IgD-negative memory B cell (primary cell): ENCODE data around the gene GAS6. TPM values are rescaled to one million over a fixed set of nuclear protein-coding genes. Genes with fewer than 3 reads are reported as not detected.

Experiments used
- H3K27ac Mint-ChIP-seq, 3 donors: one replicate each; pipeline ENCODE4 v1.8.0; 2020 to 2022; ENCODE audit warnings: mild to moderate bottlenecking in 3 of 3, mixed read lengths in 3 of 3, moderate library complexity in 1 of 3
- H3K27me3 Mint-ChIP-seq: one replicate; pipeline ENCODE4 v1.8.0; 2021; ENCODE audit warnings: mixed read lengths
- H3K36me3 Mint-ChIP-seq: one replicate; pipeline ENCODE4 v1.8.0; 2020; ENCODE audit warnings: mild to moderate bottlenecking, mixed read lengths
- H3K4me1 Mint-ChIP-seq, 3 donors: one replicate each; pipeline ENCODE4 v1.8.0; 2020 to 2022; ENCODE audit warnings: mixed read lengths in 3 of 3, mild to moderate bottlenecking in 1 of 3
- H3K4me3 Mint-ChIP-seq, 4 donors: one replicate each; pipeline ENCODE4 v1.8.0; 2020 to 2022; ENCODE audit warnings: mild to moderate bottlenecking in 4 of 4, mixed read lengths in 4 of 4, moderate library complexity in 3 of 4
- H3K9me3 Mint-ChIP-seq, 3 donors: one replicate each; pipeline ENCODE4 v1.8.0; 2020 to 2021; ENCODE audit warnings: mixed read lengths in 3 of 3, mild to moderate bottlenecking in 1 of 3
- polyA plus RNA-seq: library from polyadenylated mRNA; unstranded; fragments of 300-500 nt; fragmentation: Illumina TruSeq; gene quantifications from one replicate; pipeline ENCODE4 v1.2.3, GENCODE V29; 2021

GAS6 gene
- polyA plus RNA-seq, 1 donor from 2014 or later, result 0.60 TPM

DNA sequence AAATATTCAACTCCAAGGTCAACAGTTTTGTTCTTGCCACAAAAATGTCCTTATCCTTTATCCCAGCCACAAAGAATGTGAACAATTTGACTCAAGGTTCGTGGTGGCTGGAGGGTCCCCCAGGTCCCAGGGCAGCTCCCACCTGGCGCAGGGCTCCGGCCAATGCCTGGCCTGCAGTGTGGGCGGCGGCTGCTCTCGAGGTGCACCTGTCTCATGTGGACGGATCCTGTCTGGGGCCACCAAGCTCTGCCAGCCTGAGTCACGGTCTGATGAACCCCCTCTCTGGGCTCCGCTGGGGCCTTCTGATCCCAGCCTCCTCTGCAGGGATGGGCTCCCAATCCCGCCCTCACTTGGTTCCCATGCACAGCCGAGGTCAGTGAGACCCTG lies 49.4 kb downstream of the GAS6 start:
- peaks cover 14 to 20% (median 19%) of the 10 kb centered on the region in 3 donors for H3K4me1 Mint-ChIP-seq
- H3K27ac Mint-ChIP-seq, result peak overlapping the region in 2 of 3 donors; percentile 20 to 28
- H3K27me3 Mint-ChIP-seq, result peaks cover 5% of the 10 kb centered on the region
- no peaks in the 10 kb centered on the region for H3K36me3 Mint-ChIP-seq
- H3K4me3 Mint-ChIP-seq, result peak overlapping the region in 1 of 4 donors; percentile 24
- peaks cover 0 to 3% (median 0%) of the 10 kb centered on the region in 3 donors for H3K9me3 Mint-ChIP-seq

DNA sequence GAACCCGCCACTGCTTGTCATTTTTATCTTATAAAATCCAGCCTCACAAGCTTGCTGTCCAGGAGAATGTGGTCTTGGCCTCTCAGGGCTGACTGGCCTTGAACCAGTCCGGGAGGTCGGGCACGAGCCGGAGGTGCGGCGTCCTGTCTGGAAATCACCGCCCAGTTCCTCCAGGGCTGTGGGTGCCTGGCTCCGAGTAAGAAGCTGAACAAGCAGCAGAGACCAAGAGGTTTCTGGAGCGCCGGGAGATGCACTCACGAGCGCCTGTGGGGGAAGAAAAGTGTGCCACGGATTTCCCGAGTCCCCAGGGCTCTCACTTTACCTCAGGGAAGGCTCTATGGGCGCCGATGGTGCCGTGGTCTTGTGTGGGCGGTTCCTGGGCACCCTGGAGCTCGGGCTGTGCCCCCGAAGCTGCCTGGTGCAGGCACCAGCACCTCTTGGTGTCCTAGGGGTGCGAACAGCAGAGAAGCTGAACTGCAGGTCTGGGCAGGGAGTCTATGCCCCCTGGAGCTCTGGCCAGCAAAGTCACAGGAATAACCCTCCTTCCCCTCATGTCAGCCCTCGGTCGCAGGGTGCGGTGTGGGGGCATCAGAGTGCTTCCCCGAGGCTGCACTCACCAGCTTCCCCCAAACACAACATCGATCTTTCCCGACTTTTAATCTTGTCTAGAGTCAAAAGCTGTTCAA lies 50.0 kb downstream of the GAS6 start:
- H3K4me3 Mint-ChIP-seq, result peak overlapping the region in 1 of 4 donors; percentile 24
- H3K27ac Mint-ChIP-seq, result peak overlapping the region in 2 of 3 donors; percentile 20 to 28

DNA sequence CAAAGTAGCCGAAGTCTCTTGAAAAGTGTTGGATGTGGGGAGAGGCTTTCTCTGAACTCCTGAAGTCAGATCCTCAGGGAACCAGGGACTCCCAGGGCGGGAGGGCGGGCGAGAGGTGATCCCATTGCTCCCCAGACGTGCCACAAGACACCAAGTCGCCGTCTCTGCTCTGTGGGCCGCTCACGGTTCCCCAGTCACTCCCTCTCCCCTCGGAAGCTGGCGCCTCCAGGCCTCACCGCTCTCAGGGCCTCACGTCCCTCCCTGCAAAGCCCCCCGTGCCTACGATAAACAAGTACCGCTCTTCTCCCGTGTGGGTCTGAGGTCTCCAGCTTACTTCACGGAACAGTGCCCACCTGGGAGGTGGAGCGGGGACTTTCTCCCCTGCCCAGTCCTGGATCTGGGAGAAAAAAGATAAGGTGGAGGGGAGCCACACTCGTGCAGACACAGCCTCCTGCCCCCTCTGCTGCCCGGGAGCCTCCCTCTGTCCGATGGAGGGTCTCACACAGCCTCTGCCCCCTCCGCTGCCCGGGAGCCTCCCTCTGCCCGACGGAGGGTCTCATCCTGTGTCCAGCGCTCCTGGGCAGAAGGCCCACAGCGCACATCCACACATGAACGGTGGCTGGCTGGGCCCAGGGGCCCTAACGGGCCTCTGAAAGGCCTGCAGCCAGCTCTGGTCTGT lies 50.7 kb downstream of the GAS6 start:
- H3K9me3 Mint-ChIP-seq, result peaks cover 0 to 6% (median 0%) of the 10 kb centered on the region in 3 donors
- H3K27me3 Mint-ChIP-seq, result peaks cover 5% of the 10 kb centered on the region
- no peak overlapping the region for H3K4me3 Mint-ChIP-seq
- no peak overlapping the region for H3K27ac Mint-ChIP-seq
- no peaks in the 10 kb centered on the region for H3K36me3 Mint-ChIP-seq
- H3K4me1 Mint-ChIP-seq, result peaks cover 14 to 20% (median 19%) of the 10 kb centered on the region in 3 donors

More for the DNA sequence above, 50.0 kb downstream of the GAS6 start:
- Mint-ChIP-seq H3K27me3 (peaks cover 5% of the 10 kb centered on the region), H3K36me3 (no peaks in the 10 kb centered on the region), H3K4me1 (peaks cover 14 to 20% (median 19%) of the 10 kb centered on the region in 3 donors), H3K9me3 (peaks cover 0 to 3% (median 0%) of the 10 kb centered on the region in 3 donors)

DNA sequence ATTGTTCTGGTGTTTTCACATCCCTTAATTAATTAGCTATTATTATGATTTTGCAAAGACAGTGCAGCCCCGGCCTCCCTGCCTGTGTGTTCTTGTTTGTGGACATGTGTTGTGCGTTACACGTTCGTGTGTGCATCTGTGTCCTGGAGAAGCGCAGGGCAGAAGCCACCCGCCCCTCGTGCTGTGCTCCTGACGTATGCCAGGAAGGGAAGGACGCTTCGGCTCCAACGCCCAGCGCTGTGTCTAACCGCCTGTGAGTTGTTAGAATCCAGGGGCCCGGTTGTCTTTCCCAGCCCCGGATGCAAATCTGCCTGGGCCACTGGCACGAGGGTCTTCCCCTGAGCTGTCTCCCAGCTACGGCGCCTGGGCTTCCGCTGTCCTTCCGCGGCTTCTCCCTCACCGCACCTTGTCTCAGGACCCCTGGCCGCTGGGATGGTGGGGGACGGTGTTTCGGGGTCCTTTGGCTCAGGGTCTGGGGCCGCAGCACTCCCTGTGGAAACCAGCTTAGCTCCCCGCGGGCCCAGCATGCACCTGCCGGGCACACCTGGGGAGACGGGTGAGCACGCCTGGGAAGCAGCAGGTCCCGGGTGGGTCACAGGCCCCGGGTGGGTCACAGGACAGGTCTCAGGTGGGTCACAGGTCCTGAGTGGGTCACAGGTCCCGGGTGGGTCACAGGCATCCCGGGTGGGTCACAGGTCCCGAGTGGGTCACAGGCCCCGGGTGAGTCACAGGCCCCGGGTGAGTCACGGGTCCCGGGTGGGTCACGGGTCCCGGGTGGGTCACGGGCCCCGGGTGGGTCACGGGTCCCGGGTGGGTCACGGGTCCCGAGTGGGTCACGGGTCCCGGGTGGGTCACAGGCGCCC lies 51.5 kb downstream of the GAS6 start:
- H3K36me3 Mint-ChIP-seq, result no peaks in the 10 kb centered on the region
- peaks cover 5% of the 10 kb centered on the region for H3K27me3 Mint-ChIP-seq
- peak overlapping the region in 1 of 3 donors; percentile 64 for H3K27ac Mint-ChIP-seq
- H3K9me3 Mint-ChIP-seq, result peaks cover 0 to 8% (median 3%) of the 10 kb centered on the region in 3 donors
- peaks cover 14 to 19% (median 15%) of the 10 kb centered on the region in 3 donors for H3K4me1 Mint-ChIP-seq
- H3K4me3 Mint-ChIP-seq, result no peak overlapping the region

DNA sequence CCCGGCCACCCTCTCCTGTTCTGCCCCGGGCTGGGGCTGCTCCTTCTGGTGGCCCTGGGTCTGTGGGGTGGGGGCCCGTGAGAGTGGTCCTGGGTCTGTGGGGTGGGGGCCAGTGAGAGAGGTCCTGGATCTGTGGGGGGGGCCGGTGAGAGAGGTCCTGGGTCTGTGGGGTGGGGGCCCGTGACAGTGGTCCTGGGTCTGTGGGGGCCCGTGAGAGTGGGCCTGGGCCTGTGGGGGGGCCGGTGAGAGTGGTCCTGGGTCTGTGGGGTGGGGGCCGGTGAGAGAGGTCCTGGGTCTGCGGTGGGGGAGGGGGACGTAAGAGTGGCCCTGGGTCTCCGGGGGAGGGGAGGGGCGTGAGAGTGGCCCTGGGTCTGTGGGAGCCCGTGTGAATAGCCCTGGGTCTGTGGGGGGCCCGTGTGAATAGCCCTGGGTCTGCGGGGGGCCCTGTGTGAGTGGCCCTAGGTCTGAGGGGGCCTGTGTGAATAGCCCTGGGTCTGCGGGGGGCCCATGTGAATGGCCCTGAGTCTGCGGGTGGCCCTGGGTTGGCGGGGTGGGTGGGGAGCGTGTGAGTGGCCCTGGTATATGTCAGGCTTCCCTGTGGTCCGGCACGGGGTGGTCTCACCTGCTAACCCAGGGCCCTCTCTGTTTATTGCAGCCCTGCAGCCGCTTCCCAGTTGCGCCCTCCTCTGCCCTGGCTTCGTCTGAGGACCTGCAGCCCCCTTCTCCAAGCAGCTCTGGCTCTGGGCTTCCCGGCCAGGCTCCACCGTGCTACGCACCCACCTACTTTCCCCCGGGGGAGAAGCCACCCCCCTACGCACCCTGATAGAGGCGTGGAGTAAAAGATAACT lies 52.6 kb downstream of the GAS6 start:
- Mint-ChIP-seq H3K4me1 (peaks cover 9 to 11% (median 10%) of the 10 kb centered on the region in 3 donors), H3K27me3 (peaks cover 1% of the 10 kb centered on the region), H3K36me3 (no peaks in the 10 kb centered on the region), H3K27ac (no peak overlapping the region), H3K9me3 (peaks cover 0 to 8% (median 3%) of the 10 kb centered on the region in 3 donors), H3K4me3 (no peak overlapping the region)

DNA sequence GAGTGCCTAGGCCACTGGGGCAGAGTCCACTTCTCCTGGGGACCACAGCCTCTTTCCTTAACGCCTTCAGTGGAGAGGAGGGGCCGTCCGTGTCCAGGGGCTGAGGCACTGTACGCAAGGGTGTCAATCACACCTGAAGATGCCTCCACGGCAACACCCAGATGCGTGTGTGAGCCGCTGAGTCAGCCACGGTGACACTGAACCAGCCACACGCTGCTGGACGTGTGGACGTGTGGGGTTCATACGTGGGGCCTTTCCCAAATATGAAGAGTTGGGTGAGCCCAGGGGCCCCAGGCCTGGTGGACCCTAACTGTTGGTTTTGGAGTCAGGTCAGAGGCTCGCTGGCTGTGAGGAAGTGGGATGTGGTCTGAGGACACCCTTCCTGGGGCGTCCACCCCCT lies 53.2 kb downstream of the GAS6 start:
- peaks cover 0 to 8% (median 3%) of the 10 kb centered on the region in 3 donors for H3K9me3 Mint-ChIP-seq
- H3K4me1 Mint-ChIP-seq, result peaks cover 4 to 5% (median 4%) of the 10 kb centered on the region in 3 donors
- peaks cover 1% of the 10 kb centered on the region for H3K27me3 Mint-ChIP-seq
- no peak overlapping the region for H3K4me3 Mint-ChIP-seq
- H3K27ac Mint-ChIP-seq, result no peak overlapping the region
- H3K36me3 Mint-ChIP-seq, result no peaks in the 10 kb centered on the region

DNA sequence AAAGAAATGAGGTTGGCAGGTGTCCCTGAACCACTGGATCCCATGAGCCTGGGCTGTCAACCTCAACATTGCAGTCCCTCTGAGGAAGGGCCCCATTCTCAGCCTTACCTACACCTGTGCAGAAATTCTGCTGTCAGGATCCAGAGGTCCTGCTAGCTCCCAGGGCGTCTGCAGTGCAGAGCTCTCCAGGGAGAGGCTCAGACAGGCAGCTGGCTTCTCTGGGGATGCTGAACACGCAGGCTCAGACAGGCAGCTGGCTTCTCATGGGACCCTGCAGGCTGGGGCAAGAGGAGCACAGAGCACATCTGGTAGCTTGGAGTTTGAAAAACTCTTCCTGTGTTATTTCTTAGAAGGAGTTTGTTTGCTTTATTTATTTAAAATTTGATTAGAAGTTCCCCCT lies 53.9 kb downstream of the GAS6 start:
- no peak overlapping the region for H3K27ac Mint-ChIP-seq
- H3K4me1 Mint-ChIP-seq, result no peaks in the 10 kb centered on the region
- no peaks in the 10 kb centered on the region for H3K27me3 Mint-ChIP-seq
- H3K36me3 Mint-ChIP-seq, result no peaks in the 10 kb centered on the region
- no peak overlapping the region for H3K4me3 Mint-ChIP-seq
- H3K9me3 Mint-ChIP-seq, result peaks cover 0 to 8% (median 3%) of the 10 kb centered on the region in 3 donors

DNA sequence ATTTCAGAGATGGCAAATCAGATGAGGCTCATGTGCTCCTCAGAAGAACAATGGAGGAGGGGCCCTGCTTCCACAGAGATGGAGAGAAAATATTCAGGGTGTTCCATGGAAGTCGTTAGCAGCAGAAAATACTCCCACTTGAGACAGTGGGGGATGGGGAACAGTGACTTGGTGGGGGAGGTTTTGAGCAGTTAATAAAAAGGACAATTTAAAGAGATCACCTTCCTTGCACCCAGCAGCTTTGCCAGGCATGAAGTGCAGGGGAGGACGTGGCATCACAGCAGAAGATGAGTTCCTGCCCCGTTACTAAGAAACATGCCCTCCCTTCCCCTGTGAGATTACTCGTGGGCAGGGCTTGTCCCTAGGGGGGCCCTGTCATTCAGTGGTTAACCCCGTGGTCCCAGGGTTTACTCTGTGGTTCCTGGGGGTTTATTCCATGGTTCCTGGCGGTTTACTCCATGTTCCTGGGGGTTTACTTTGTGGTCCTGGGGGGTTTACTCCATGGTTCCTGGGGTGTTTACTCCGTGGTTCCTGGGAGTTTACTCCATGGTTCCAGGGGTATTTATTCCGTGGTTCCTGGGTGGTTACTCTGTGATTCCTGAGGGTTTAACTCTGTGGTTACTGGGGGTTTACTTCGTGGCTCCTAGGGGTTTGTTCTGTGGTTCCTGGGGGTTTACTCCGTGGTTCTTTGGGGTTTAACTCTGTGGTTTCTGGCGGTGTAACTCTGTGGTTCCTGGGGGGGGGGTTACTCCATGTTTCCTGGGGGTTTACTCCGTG lies 55.6 kb downstream of the GAS6 start:
- Mint-ChIP-seq H3K4me3 (no peak overlapping the region), H3K27me3 (no peaks in the 10 kb centered on the region), H3K27ac (no peak overlapping the region), H3K4me1 (no peaks in the 10 kb centered on the region), H3K9me3 (peaks cover 0 to 8% (median 3%) of the 10 kb centered on the region in 3 donors), H3K36me3 (no peaks in the 10 kb centered on the region)

DNA sequence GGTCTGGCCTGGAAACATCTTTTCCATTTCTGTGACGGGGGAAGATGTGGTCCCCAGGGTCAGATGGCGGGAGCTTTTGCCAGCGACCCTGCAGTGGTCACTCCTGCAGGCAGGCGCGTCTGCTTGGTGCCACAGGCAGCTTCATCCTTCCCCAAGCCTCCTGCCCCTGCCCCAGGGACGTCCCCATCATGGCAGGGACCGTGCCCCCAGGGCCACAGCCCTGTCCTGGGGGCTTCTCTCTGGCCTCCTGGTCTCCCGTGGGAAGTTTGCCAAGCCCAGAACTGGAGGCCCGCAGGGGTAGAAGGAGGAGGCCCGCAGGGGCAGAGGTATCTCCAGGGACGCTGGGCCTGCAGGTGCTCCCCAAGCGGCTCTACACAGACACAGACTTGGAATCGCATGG lies 57.4 kb downstream of the GAS6 start:
- H3K27ac Mint-ChIP-seq, result no peak overlapping the region
- peaks cover 0 to 8% (median 3%) of the 10 kb centered on the region in 3 donors for H3K9me3 Mint-ChIP-seq
- H3K4me1 Mint-ChIP-seq, result no peaks in the 10 kb centered on the region
- H3K4me3 Mint-ChIP-seq, result no peak overlapping the region
- no peaks in the 10 kb centered on the region for H3K27me3 Mint-ChIP-seq
- H3K36me3 Mint-ChIP-seq, result no peaks in the 10 kb centered on the region

DNA sequence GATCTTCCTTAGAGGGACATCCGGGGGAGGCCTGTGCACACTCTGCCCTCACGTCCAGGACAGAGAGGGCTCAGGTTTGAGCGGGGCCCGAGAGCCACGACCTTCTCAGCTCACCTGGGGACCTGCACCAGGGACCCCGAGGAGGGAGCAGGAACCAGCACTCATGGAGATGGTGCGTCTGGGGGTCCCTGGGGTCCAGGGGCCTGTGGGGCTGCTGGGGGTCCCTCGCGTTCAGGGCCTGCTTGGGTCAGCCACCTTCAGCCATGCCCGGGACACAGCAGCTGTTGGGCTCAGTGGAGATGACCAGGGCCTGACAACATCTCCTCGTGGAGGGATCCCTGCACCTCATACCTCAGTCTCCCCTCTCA lies 57.8 kb downstream of the GAS6 start:
- H3K27me3 Mint-ChIP-seq, result no peaks in the 10 kb centered on the region
- no peak overlapping the region for H3K27ac Mint-ChIP-seq
- no peaks in the 10 kb centered on the region for H3K36me3 Mint-ChIP-seq
- H3K4me3 Mint-ChIP-seq, result no peak overlapping the region
- H3K9me3 Mint-ChIP-seq, result peaks cover 0 to 8% (median 3%) of the 10 kb centered on the region in 3 donors
- H3K4me1 Mint-ChIP-seq, result no peaks in the 10 kb centered on the region

DNA sequence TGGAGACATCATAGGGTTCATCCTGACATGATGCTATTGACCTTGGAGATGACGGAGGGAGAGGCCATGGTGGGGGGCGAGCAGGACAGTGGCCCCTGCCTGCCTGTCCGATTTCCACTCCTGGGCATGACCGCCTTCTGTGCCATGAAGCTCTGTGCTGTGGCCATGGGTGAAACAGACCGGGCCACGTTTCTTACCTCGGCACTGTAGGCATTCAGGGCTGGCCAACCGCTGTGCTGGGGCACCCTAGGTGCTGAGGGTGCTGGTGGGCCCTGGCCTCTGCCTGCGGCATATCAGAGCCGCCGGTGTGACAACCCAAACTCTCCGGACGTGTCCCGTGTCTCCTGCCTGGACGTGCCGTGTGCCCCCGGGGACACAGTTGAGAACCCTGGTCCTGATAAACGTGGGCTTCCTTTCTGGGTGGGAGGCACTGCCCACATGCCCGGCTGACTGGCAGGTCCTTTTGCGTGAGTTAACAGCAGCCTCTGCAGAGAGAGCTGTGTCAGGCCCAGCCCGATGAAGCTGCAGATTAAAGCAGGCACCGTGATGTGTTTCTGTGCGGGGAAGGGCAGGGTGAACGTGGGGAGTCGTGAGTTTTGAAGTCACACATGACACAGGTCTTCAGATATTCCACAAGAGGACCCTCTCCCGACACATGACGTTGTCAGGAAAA lies 58.3 kb downstream of the GAS6 start:
- Mint-ChIP-seq H3K9me3 (peaks cover 0 to 8% (median 3%) of the 10 kb centered on the region in 3 donors), H3K27ac (no peak overlapping the region), H3K4me1 (no peaks in the 10 kb centered on the region), H3K27me3 (no peaks in the 10 kb centered on the region), H3K4me3 (no peak overlapping the region), H3K36me3 (no peaks in the 10 kb centered on the region)

DNA sequence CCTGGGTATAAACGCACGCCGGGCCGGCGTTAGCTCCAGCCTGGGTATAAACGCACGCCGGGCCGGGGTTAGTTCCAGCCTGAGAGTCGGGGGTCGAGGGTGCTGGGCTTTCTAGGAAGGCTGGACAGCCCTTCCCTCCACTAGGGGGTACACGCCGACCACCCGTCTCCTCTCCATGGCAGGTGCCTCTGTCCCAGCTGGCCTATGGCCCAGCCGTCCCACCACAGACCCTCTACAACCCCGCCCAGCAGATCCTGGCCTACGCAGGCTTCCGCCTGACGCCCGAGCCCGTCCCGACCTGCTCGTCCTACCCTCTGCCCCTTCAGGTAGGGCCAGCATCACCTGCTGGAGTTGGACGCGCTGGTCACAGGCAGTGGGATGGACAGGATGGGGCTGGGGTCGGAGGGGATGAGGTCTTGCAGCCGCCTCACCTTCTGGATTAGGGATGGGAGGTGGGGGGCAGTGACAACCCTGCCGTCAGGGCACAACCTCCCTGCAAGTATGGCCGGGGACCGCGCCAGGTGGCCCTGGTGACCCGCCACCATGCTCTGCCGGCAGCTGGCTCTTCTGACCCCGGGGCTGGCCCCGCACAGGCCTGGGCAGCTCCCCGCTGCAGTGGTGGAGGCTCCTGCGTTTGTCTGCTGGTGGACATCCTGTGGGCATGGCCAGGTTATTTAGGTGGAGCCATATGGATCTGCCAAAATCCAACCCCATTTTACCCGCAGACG lies 59.0 kb downstream of the GAS6 start:
- no peak overlapping the region for H3K27ac Mint-ChIP-seq
- H3K36me3 Mint-ChIP-seq, result no peaks in the 10 kb centered on the region
- H3K4me1 Mint-ChIP-seq, result no peaks in the 10 kb centered on the region
- no peak overlapping the region for H3K4me3 Mint-ChIP-seq
- H3K27me3 Mint-ChIP-seq, result no peaks in the 10 kb centered on the region
- peaks cover 0 to 6% (median 3%) of the 10 kb centered on the region in 3 donors for H3K9me3 Mint-ChIP-seq
